HepG2 (cell line): ENCODE data around the gene NUP62. TPM values are rescaled to one million over a fixed set of nuclear protein-coding genes. Genes with fewer than 3 reads are reported as not detected.

ENCODE experiments used
- ASH2L ChIP-seq: fragments of 300-600, 200-600 bp; sonication (generic); IDR thresholded peaks from 2 replicates; pipeline ENCODE4 v1.7.0; 2017; ENCODE audit warnings: low read depth, mild to moderate bottlenecking, moderate library complexity, mixed read lengths, low read length; ENCODE audit not compliant: insufficient read length
- BRD4 ChIP-seq: sonication (generic); formaldehyde crosslinking; IDR thresholded peaks from 2 replicates; pipeline ENCODE4 v1.4.0; 2020; ENCODE audit warnings: missing genetic modification reagents
- CBX2 ChIP-seq, 2 experiments: fragments of 200-600 bp in 1 of 2; sonication (generic); formaldehyde crosslinking in 1 of 2; IDR thresholded peaks; 2 replicates each; pipeline versions ENCODE4 v1.7.0 to v1.8.1; 2018 to 2022; ENCODE audit warnings: low read depth in 2 of 2, low read length in 1 of 2, mild to moderate bottlenecking in 1 of 2, missing genetic modification reagents in 1 of 2
- CHD2 ChIP-seq: IDR thresholded peaks from 2 replicates; pipeline ENCODE4 v1.6.1; 2011; ENCODE audit warnings: low read depth, low read length, improper control_type of control experiment
- CREB1 ChIP-seq, 2 experiments: fragments of 450-650 bp in 1 of 2; IDR thresholded peaks; 2 replicates each; pipeline ENCODE4 v1.6.1; 2016 to 2017; ENCODE audit warnings: control low read depth in 1 of 2, mild to moderate bottlenecking in 1 of 2, missing compliant biosample characterization in 1 of 2, missing genetic modification characterization in 1 of 2
- DR1 ChIP-seq: sonication (generic); formaldehyde crosslinking; IDR thresholded peaks from 2 replicates; pipeline ENCODE4 v1.8.0; 2021; ENCODE audit warnings: mild to moderate bottlenecking, missing genetic modification reagents, inconsistent platforms
- JARID2 ChIP-seq: sonication (generic); formaldehyde crosslinking; IDR thresholded peaks from 2 replicates; pipeline ENCODE4 v1.8.1; 2023; ENCODE audit warnings: missing genetic modification reagents, inconsistent platforms; ENCODE audit not compliant: insufficient replicate concordance
- NR2C2 ChIP-seq: sonication (generic); formaldehyde crosslinking; IDR thresholded peaks from 2 replicates; pipeline ENCODE4 v1.4.0; 2020; ENCODE audit warnings: missing genetic modification reagents, mild to moderate bottlenecking, moderate library complexity, borderline replicate concordance
- PHB2 ChIP-seq: fragments of 450-650 bp; IDR thresholded peaks from 2 replicates; pipeline ENCODE4 v1.6.1; 2018; ENCODE audit not compliant: partially characterized antibody
- PLRG1 ChIP-seq: fragments of 450-650 bp; conservative IDR thresholded peaks from 2 replicates; pipeline ENCODE4 v1.6.1; 2016
- PRPF4 ChIP-seq: fragments of 200-400 bp; formaldehyde crosslinking; IDR thresholded peaks from 2 replicates; pipeline ENCODE4 v1.6.1; 2016; ENCODE audit warnings: low read length, low read depth; ENCODE audit not compliant: poor library complexity, severe bottlenecking
- RBAK ChIP-seq: sonication (generic); formaldehyde crosslinking; IDR thresholded peaks from 2 replicates; pipeline ENCODE4 v1.5.1; 2020; ENCODE audit warnings: mild to moderate bottlenecking, missing genetic modification reagents
- RCOR2 ChIP-seq: IDR thresholded peaks from 2 replicates; pipeline ENCODE4 v1.6.1; 2016; ENCODE audit warnings: missing biosample characterization, missing genetic modification reagents
- SKI ChIP-seq: fragments of 450-650 bp; IDR thresholded peaks from one replicate; pipeline ENCODE4 v1.6.1; 2018; ENCODE audit warnings: mild to moderate bottlenecking; ENCODE audit not compliant: partially characterized antibody
- YEATS2 ChIP-seq: sonication (generic); formaldehyde crosslinking; IDR thresholded peaks from 2 replicates; pipeline ENCODE4 v1.4.0; 2020; ENCODE audit warnings: missing genetic modification reagents, borderline replicate concordance
- ZFP90 ChIP-seq: sonication (generic); formaldehyde crosslinking; IDR thresholded peaks from 2 replicates; pipeline ENCODE4 v1.8.0; 2022; ENCODE audit warnings: missing genetic modification reagents, mild to moderate bottlenecking, inconsistent platforms, borderline replicate concordance
- ZMAT3 ChIP-seq: sonication (generic); formaldehyde crosslinking; conservative IDR thresholded peaks from 2 replicates; pipeline ENCODE4 v1.7.0; 2021; ENCODE audit warnings: missing genetic modification reagents
- ZNF331 ChIP-seq: sonication (generic); formaldehyde crosslinking; IDR thresholded peaks from 2 replicates; pipeline ENCODE4 v1.4.0; 2020; ENCODE audit warnings: missing genetic modification reagents
- polyA plus RNA-seq, 8 experiments: library from polyadenylated mRNA; depleted of rRNA in 3 of 8; stranded (reverse) in 7 of 8; unstranded in 1 of 8; fragments of >200 nt; fragmentation: Illumina TruSeq in 4 of 8; extraction: Trizol in 4 of 8; gene quantifications; 2 replicates each; pipeline versions ENCODE4 v1.2.1 to v1.2.3, GENCODE V29; 2011 to 2016; ENCODE audit warnings: low read depth in 4 of 8, missing spikeins in 1 of 8, mixed read lengths in 1 of 8; ENCODE audit not compliant: insufficient read depth in 1 of 8
- total RNA-seq, 5 experiments: library from RNA; depleted of rRNA; stranded (reverse); fragments of >200 nt; fragmentation: Illumina TruSeq; extraction: Trizol; gene quantifications; 2 replicates each; pipeline ENCODE4 v1.2.3, GENCODE V29; 2016; ENCODE audit warnings: low read depth in 1 of 5
- TF ChIP-seq, protein P1 (sequence below): sonication (generic); formaldehyde crosslinking; IDR thresholded peaks from 2 replicates; pipeline ENCODE4 v1.8.0; 2022; ENCODE audit warnings: mild to moderate bottlenecking, missing genetic modification reagents; ENCODE audit not compliant: insufficient replicate concordance
- TF ChIP-seq, protein P2 (sequence below): sonication (generic); formaldehyde crosslinking; IDR thresholded peaks from 2 replicates; pipeline ENCODE4 v1.4.0; 2020; ENCODE audit warnings: missing genetic modification reagents
- TF ChIP-seq, protein P3 (sequence below): sonication (generic); formaldehyde crosslinking; IDR thresholded peaks from 2 replicates; pipeline ENCODE4 v1.4.0; 2020; ENCODE audit warnings: mild to moderate bottlenecking, missing genetic modification reagents, borderline replicate concordance
- TF ChIP-seq, protein P4 (sequence below): sonication (generic); formaldehyde crosslinking; IDR thresholded peaks from 2 replicates; pipeline ENCODE4 v1.5.0; 2020; ENCODE audit warnings: mild to moderate bottlenecking, missing genetic modification reagents

The NUP62 gene
- total and polyA plus RNA-seq, 2 of the 13 experiments (the other 11 are each of a cell fraction or from before 2014, with no cell fraction given): 16.5 to 41.5 TPM

DNA sequence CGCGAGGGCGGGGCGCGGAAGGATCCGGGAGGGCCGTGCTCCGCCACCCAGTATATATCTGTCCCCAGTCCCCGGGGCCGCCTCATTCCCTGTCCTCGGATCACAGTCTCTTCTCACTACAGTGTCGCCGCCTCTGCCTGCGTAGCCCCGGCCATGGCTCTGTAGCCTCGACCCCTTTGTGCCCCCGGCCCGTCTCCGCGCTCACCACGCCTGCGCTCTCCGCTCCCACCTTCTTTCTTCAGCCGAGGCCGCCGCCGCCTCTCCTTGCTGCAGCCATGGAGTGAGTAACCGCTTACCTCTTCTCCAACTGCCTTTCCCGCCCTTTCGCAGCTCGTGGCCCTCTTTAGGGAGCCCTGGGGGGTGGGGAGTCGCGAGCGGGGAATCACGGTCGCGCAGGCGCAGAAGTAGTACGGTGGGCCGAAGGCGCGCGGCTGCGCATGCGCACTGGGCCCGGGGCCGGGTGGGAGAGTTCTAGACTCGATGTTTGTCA is at the start of gene NUP62, which contains the start of gene ATF5 (continued):
- TF ChIP-seq, protein P1, sequence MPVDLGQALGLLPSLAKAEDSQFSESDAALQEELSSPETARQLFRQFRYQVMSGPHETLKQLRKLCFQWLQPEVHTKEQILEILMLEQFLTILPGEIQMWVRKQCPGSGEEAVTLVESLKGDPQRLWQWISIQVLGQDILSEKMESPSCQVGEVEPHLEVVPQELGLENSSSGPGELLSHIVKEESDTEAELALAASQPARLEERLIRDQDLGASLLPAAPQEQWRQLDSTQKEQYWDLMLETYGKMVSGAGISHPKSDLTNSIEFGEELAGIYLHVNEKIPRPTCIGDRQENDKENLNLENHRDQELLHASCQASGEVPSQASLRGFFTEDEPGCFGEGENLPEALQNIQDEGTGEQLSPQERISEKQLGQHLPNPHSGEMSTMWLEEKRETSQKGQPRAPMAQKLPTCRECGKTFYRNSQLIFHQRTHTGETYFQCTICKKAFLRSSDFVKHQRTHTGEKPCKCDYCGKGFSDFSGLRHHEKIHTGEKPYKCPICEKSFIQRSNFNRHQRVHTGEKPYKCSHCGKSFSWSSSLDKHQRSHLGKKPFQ (CRISPR knock-in tag): peak; percentile 79
- TF ChIP-seq ZNF331 (CRISPR knock-in tag): peak; percentile 21; the same call in 1 of the 2 replicates
- peak; percentile 92; the same call in 1 of the 2 replicates for TF ChIP-seq YEATS2
- no peak for TF ChIP-seq RBAK (CRISPR knock-in tag)
- no peak for TF ChIP-seq JARID2 (CRISPR knock-in tag)
- TF ChIP-seq, protein P2, sequence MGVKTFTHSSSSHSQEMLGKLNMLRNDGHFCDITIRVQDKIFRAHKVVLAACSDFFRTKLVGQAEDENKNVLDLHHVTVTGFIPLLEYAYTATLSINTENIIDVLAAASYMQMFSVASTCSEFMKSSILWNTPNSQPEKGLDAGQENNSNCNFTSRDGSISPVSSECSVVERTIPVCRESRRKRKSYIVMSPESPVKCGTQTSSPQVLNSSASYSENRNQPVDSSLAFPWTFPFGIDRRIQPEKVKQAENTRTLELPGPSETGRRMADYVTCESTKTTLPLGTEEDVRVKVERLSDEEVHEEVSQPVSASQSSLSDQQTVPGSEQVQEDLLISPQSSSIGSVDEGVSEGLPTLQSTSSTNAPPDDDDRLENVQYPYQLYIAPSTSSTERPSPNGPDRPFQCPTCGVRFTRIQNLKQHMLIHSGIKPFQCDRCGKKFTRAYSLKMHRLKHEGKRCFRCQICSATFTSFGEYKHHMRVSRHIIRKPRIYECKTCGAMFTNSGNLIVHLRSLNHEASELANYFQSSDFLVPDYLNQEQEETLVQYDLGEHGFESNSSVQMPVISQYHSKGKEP (CRISPR knock-in tag): no peak
- no peak for TF ChIP-seq CREB1 (IDR thresholded peaks at IDR 0.05)
- TF ChIP-seq CREB1 (CRISPR knock-in tag; IDR thresholded peaks at IDR 0.05): no peak
- peak; percentile 82 for TF ChIP-seq ASH2L
- no peak for TF ChIP-seq RCOR2 (CRISPR knock-in tag)
- TF ChIP-seq PHB2: no peak
- TF ChIP-seq DR1: no peak
- TF ChIP-seq SKI: no peak
- TF ChIP-seq ZMAT3 (CRISPR knock-in tag): 0 out of 2 replicates have a peak, but pooled peaks have one; percentile 75
- TF ChIP-seq PRPF4: no peak
- peak; percentile 76 for TF ChIP-seq NR2C2 (CRISPR knock-in tag)
- TF ChIP-seq CHD2: peak; percentile 72
- peak; percentile 67; the same call in 1 of the 2 replicates for TF ChIP-seq BRD4 (CRISPR knock-in tag)
- TF ChIP-seq, protein P3, sequence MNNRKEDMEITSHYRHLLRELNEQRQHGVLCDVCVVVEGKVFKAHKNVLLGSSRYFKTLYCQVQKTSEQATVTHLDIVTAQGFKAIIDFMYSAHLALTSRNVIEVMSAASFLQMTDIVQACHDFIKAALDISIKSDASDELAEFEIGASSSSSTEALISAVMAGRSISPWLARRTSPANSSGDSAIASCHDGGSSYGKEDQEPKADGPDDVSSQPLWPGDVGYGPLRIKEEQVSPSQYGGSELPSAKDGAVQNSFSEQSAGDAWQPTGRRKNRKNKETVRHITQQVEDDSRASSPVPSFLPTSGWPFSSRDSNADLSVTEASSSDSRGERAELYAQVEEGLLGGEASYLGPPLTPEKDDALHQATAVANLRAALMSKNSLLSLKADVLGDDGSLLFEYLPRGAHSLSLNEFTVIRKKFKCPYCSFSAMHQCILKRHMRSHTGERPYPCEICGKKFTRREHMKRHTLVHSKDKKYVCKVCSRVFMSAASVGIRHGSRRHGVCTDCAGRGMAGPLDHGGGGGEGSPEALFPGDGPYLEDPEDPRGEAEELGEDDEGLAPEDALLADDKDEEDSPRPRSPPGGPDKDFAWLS (CRISPR knock-in tag): no peak
- TF ChIP-seq PLRG1: no peak
- TF ChIP-seq, protein P4, sequence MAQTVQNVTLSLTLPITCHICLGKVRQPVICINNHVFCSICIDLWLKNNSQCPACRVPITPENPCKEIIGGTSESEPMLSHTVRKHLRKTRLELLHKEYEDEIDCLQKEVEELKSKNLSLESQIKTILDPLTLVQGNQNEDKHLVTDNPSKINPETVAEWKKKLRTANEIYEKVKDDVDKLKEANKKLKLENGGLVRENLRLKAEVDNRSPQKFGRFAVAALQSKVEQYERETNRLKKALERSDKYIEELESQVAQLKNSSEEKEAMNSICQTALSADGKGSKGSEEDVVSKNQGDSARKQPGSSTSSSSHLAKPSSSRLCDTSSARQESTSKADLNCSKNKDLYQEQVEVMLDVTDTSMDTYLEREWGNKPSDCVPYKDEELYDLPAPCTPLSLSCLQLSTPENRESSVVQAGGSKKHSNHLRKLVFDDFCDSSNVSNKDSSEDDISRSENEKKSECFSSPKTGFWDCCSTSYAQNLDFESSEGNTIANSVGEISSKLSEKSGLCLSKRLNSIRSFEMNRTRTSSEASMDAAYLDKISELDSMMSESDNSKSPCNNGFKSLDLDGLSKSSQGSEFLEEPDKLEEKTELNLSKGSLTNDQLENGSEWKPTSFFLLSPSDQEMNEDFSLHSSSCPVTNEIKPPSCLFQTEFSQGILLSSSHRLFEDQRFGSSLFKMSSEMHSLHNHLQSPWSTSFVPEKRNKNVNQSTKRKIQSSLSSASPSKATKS (CRISPR knock-in tag): no peak
- no peak for TF ChIP-seq CBX2 (IDR thresholded peaks at IDR 0.05; ENCODE audit: low read depth, low read length)
- no peak for TF ChIP-seq CBX2 (CRISPR knock-in tag; IDR thresholded peaks at IDR 0.05; ENCODE audit: low read depth)
- 0 out of 2 replicates have a peak, but pooled peaks have one; percentile 95 for TF ChIP-seq ZFP90
